Spleen (tissue), 11 donors: ENCODE data around the gene LAMTOR2. TPM values are rescaled to one million over a fixed set of nuclear protein-coding genes. Genes with fewer than 3 reads are reported as not detected.

Experiments
- DNase-seq: peaks from one replicate; pipeline ENCODE4 v3.0.0-alpha.2; 2020
- H3K27ac ChIP-seq, 8 donors: fragments of 200-600 bp; sonication (generic) in 7 of 8; 1 replicate in 4 of 8; 2 replicates in 4 of 8; pipeline versions ENCODE4 v1.5.0 to v1.8.0; 2016 to 2021; ENCODE audit warnings: inconsistent platforms in 4 of 8, mild to moderate bottlenecking in 4 of 8, moderate library complexity in 1 of 8
- H3K27me3 ChIP-seq, 7 donors: fragments of 200-600 bp; sonication (generic) in 6 of 7; replicated peaks in 1 of 7; 1 replicate in 4 of 7; 2 replicates in 3 of 7; pipeline versions ENCODE4 v1.5.0 to v1.8.0; 2016 to 2021; ENCODE audit warnings: inconsistent platforms in 3 of 7, mild to moderate bottlenecking in 1 of 7
- H3K36me3 ChIP-seq, 6 donors: fragments of 200-600 bp; sonication (generic) in 5 of 6; 1 replicate in 4 of 6; 2 replicates in 2 of 6; pipeline versions ENCODE4 v1.5.0 to v1.8.0; 2016 to 2021; ENCODE audit warnings: inconsistent platforms in 2 of 6
- H3K4me1 ChIP-seq, 6 donors: fragments of 200-600 bp; sonication (generic) in 5 of 6; 1 replicate in 3 of 6; 2 replicates in 3 of 6; pipeline versions ENCODE4 v1.5.0 to v1.8.0; 2016 to 2021; ENCODE audit warnings: inconsistent platforms in 3 of 6
- H3K4me3 ChIP-seq, 8 donors: fragments of 200-600 bp; sonication (generic) in 7 of 8; 1 replicate in 4 of 8; 2 replicates in 4 of 8; pipeline versions ENCODE4 v1.5.0 to v1.8.0; 2016 to 2021; ENCODE audit warnings: inconsistent platforms in 4 of 8, mild to moderate bottlenecking in 4 of 8, moderate library complexity in 2 of 8
- H3K9me3 ChIP-seq, 8 donors: fragments of 200-600 bp; sonication (generic) in 7 of 8; 1 replicate in 4 of 8; 2 replicates in 4 of 8; pipeline versions ENCODE4 v1.5.0 to v1.8.0; 2016 to 2021; ENCODE audit warnings: inconsistent platforms in 4 of 8
- POLR2A ChIP-seq, 3 donors: fragments of 450-650 bp; IDR thresholded peaks; one replicate each; pipeline ENCODE4 v1.5.1; 2017; ENCODE audit warnings: antibody characterized with exemption in 3 of 3, mild to moderate bottlenecking in 1 of 3
- POLR2AphosphoS5 ChIP-seq, 3 donors: sonication (generic); formaldehyde crosslinking; IDR thresholded peaks; one replicate each; pipeline ENCODE4 v1.5.1; 2017; ENCODE audit warnings: antibody characterized with exemption in 3 of 3
- WGBS, 5 donors: extraction: QIAGEN DNeasy Blood & Tissue Kit in 3 of 5; methylation state at CpG; one replicate each; pipeline versions ENCODE4 v1.1.5 to v1.1.7; 2013 to 2018; 5-methylcytosine and 5-hydroxymethylcytosine counted together
- intact Hi-C: fragments of 100-400 bp; cut with DNase I; formaldehyde crosslinking; loops from one replicate; pipeline ENCODE4 v1.15.0; 2023; ENCODE audit warnings: low total_unique reads
- polyA plus RNA-seq, 3 donors: library from polyadenylated mRNA; stranded (reverse); fragments of 200-250 nt; gene quantifications; one replicate each; pipeline ENCODE4 v1.2.1, GENCODE V29; 2013
- total RNA-seq, 7 donors: library from RNA; depleted of rRNA in 3 of 7; stranded (reverse); fragments of >200 nt in 3 of 7; fragmentation: NEBNext Ultra II Directional in 4 of 7; extraction: Animal tissue kit (Norgen Biotek cat#: 25700) in 4 of 7; gene quantifications; one replicate each; pipeline versions ENCODE4 v1.1.0 to v1.2.1, GENCODE V29; 2016 to 2021
- TF ChIP-seq, protein P1 (sequence below), 11 experiments: fragments of 200-600 bp in 7 of 11; fragments of 450-650 bp in 4 of 11; sonication (generic) in 4 of 11; IDR thresholded peaks in 8 of 11; conservative IDR thresholded peaks in 3 of 11; 1 replicate in 7 of 11; 2 replicates in 4 of 11; pipeline versions ENCODE4 v1.4.0 to v1.8.0; 2016 to 2021; ENCODE audit warnings: antibody characterized with exemption in 11 of 11, inconsistent platforms in 4 of 11, mild to moderate bottlenecking in 1 of 11
- donor health status: healthy with polysubstance abuse.
- donor health status: DM: no; HTN: no; CAD: no; lungs with moderate emphysema.
- donor health status: DM: no; HTN: no; CAD: no.
- donor health status: Bipolar disorder and iron deficiency.
- donor health status: healthy.
- donor health status: DM: no; HTN: no; CAD: no.
- donor health status: DM: yes; HTN: yes; CAD: no.

The LAMTOR2 gene
- total and polyA plus RNA-seq, 10 donors: 29.5 to 121 (median 44.7) TPM

DNA sequence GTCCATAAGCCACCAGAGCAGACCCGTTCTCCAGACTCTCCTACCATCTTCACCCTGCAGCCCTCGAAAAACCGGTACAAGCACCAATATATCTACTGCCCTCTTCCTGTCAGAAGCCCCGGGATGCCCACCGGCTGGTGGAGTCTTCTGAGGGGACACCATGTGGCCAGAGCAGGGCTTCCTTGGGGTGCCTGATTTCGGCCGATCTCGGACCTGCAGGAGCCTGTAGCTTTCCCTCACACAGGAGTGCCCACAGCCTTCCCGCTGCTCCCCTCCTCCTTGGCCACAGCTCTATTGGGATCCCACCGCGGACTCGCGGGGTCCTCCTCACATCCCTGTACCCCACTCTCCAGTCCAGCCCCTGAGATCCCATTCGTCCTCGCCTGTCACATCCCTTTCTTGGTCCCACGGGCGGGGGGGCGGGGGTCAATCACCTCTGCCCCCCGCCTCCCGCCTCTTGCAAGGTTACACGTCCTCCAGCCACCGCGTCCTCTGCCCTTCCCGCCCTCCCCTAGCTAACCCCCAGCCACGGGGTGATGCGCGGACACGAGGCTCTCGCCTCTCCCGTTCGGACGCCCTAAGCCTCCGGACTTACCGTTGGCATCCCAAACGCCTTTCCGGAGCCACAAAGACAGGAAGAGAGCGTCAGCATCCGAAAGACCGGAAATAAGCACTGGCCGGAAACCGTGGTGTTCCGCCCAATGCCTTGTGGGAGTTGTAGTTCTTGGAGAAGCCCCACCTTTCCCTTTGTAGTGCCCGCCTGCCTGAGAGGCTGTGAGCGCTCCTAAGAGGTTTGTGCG, 34.1 kb upstream of the LAMTOR2 start, which contains the start of gene SSR2:
TSS of gene SSR2 (minus strand) at position 659 of the 800 bp plus-strand sequence. CDS start 784 bp downstream, outside the sequence.
- WGBS, 5 donors: 0 to 1% (median 0%) methylated on average over 42 to 45 of the region's 45 CpGs
- peak; percentile 93 for DNase-seq
- Histone ChIP-seq H3K9me3 (no peaks in the 10 kb centered on the region), H3K27ac (peak within 1 kb of the TSS; percentile 84 to 97 (median 92)), H3K36me3 (peaks cover 0 to 43% (median 40%) of the 10 kb centered on the region in 6 donors), H3K27me3 (no peaks in the 10 kb centered on the region), H3K4me3 (peak within 1 kb of the TSS; percentile 58 to 96 (median 84)), H3K4me1 (peaks cover 2 to 47% (median 31%) of the 10 kb centered on the region in 6 donors)
- TF ChIP-seq POLR2AphosphoS5 (IDR thresholded peaks at IDR 0.05) (peak; percentile 85 to 95 (median 88)), POLR2A (IDR thresholded peaks at IDR 0.05) (no peak)
- TF ChIP-seq, protein P1, sequence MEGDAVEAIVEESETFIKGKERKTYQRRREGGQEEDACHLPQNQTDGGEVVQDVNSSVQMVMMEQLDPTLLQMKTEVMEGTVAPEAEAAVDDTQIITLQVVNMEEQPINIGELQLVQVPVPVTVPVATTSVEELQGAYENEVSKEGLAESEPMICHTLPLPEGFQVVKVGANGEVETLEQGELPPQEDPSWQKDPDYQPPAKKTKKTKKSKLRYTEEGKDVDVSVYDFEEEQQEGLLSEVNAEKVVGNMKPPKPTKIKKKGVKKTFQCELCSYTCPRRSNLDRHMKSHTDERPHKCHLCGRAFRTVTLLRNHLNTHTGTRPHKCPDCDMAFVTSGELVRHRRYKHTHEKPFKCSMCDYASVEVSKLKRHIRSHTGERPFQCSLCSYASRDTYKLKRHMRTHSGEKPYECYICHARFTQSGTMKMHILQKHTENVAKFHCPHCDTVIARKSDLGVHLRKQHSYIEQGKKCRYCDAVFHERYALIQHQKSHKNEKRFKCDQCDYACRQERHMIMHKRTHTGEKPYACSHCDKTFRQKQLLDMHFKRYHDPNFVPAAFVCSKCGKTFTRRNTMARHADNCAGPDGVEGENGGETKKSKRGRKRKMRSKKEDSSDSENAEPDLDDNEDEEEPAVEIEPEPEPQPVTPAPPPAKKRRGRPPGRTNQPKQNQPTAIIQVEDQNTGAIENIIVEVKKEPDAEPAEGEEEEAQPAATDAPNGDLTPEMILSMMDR (IDR thresholded peaks at IDR 0.05 in 8 of 11, conservative IDR thresholded peaks at IDR 0.05 in 3 of 11): peak in 1 of 11 experiments; percentile 18
- intact Hi-C loops: no loop called here

DNA sequence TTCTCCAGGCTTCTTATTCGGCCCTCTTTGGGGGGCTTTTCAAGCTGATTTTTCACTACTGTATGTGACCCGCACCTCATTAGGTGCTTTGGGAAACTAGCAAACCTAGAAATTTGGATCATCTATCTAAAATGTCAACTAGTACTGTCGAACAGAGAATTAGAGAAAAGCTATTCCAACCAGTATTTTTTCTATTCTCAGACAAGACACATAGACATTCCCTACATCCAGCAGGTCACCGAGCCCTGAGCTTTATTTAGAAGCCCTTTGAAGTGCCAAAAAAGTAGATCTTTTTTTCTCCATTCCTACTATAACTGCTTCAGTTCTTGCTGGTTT, 33.5 kb upstream of the LAMTOR2 start:
- Histone ChIP-seq H3K27ac (peak overlapping the region; percentile 84 to 97 (median 92)), H3K4me3 (peak overlapping the region; percentile 58 to 96 (median 84)), H3K27me3 (no peaks in the 10 kb centered on the region), H3K36me3 (peaks cover 0 to 37% (median 35%) of the 10 kb centered on the region in 6 donors), H3K4me1 (peaks cover 2 to 50% (median 31%) of the 10 kb centered on the region in 6 donors), H3K9me3 (no peaks in the 10 kb centered on the region)
- TF ChIP-seq, protein P1 (IDR thresholded peaks at IDR 0.05 in 8 of 11, conservative IDR thresholded peaks at IDR 0.05 in 3 of 11): no peak
- TF ChIP-seq POLR2A (IDR thresholded peaks at IDR 0.05) (no peak), POLR2AphosphoS5 (IDR thresholded peaks at IDR 0.05) (no peak)
- intact Hi-C loops: no loop called here
- no peak for DNase-seq
- 4 to 9% (median 5%) methylated on average over 4 of the region's 4 CpGs for WGBS, 5 donors

DNA sequence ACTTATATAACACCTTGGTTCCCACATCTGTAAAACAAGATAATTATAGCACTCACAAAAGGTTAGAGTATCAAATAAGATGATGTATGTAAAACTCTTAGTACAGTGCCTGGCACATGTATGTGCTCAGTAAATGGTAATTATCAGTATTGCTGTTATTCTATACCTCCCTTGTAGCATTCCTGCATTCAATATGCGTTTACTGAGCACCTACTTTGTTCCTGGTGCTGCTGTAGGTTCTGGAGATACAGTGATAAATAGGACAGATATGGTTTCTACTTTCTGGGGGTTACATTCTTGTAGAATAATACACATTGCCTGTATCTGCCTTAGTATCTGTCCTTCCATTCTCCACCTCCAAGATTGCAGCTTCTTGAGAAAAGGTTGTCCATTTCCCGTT, 32.6 kb upstream of the LAMTOR2 start:
- H3K9me3 ChIP-seq: no peaks in the 10 kb centered on the region
- intact Hi-C loops: no loop called here
- H3K27me3 ChIP-seq: no peaks in the 10 kb centered on the region
- 61 to 78% (median 73%) methylated on average over 2 of the region's 2 CpGs for WGBS, 5 donors
- no peak overlapping the region for H3K27ac ChIP-seq
- TF ChIP-seq POLR2A (IDR thresholded peaks at IDR 0.05) (no peak), POLR2AphosphoS5 (IDR thresholded peaks at IDR 0.05) (no peak)
- TF ChIP-seq, protein P1 (IDR thresholded peaks at IDR 0.05 in 8 of 11, conservative IDR thresholded peaks at IDR 0.05 in 3 of 11): no peak
- no peak overlapping the region for H3K4me3 ChIP-seq
- H3K4me1 ChIP-seq: peaks cover 2 to 48% (median 27%) of the 10 kb centered on the region in 6 donors
- H3K36me3 ChIP-seq: peaks cover 0 to 28% (median 26%) of the 10 kb centered on the region in 6 donors
- no peak for DNase-seq

GRCh38 chr1:156024801-156025200, 29.8 kb upstream of the LAMTOR2 start:
- 84 to 91% (median 85%) methylated on average over 5 of the region's 5 CpGs for WGBS, 5 donors
- no peak for DNase-seq
- intact Hi-C loops: no loop called here
- no peak overlapping the region for H3K4me3 ChIP-seq
- peaks cover 2 to 21% (median 12%) of the 10 kb centered on the region in 6 donors for H3K4me1 ChIP-seq
- no peaks in the 10 kb centered on the region for H3K27me3 ChIP-seq
- H3K36me3 ChIP-seq: peaks cover 0 to under 1% (median 0%) of the 10 kb centered on the region in 6 donors
- TF ChIP-seq POLR2AphosphoS5 (IDR thresholded peaks at IDR 0.05) (no peak), POLR2A (IDR thresholded peaks at IDR 0.05) (no peak)
- TF ChIP-seq, protein P1 (IDR thresholded peaks at IDR 0.05 in 8 of 11, conservative IDR thresholded peaks at IDR 0.05 in 3 of 11): no peak
- H3K27ac ChIP-seq: no peak overlapping the region
- H3K9me3 ChIP-seq: no peaks in the 10 kb centered on the region
